HCT116 (cell line): ENCODE data around the gene ZNF775. TPM values are rescaled to one million over a fixed set of nuclear protein-coding genes. Genes with fewer than 3 reads are reported as not detected.

ENCODE experiments used
- ATAC-seq: fragments of 200-7000 bp; cut with Tn5 transposase; 2 replicates; pipeline ENCODE4 v1.9.1; 2020; ENCODE audit warnings: mild to moderate bottlenecking, moderate library complexity
- BruUV-seq: library from RNA; stranded (reverse); fragments of 400-500 nt; replicated peaks from 2 replicates; lab custom pipeline; 2021; lab: Mats Ljungman, UMichigan
- CTCF ChIA-PET: fragments of 300-600 bp; sonication (Branson Sonifier 250); formaldehyde crosslinking; loops from one replicate; lab custom pipeline; 2021; ENCODE audit warnings: antibody characterized with exemption; lab: Charles Lee
- POLR2A ChIA-PET: fragments of 300-600, 350-600 bp; sonication (Branson Sonifier 250); formaldehyde crosslinking; loops from one replicate; lab custom pipeline; 2021; ENCODE audit warnings: antibody characterized with exemption; lab: Charles Lee
- RAD21 ChIA-PET, 2 experiments: fragments of 300-600 bp; sonication (Branson Sonifier 250); formaldehyde crosslinking; loops; one replicate each; lab custom pipeline; 2023; ENCODE audit warnings: low total read pairs in 2 of 2; ENCODE audit not compliant: uncharacterized antibody in 2 of 2, unreplicated experiment in 2 of 2, low non-redundant PET in 1 of 2; lab: Charles Lee
- DNase-seq: peaks from one replicate; pipeline ENCODE4 v3.0.0-alpha.2; 2010; ENCODE audit warnings: low read depth, low spot score
- H2AFZ ChIP-seq: fragments of 200-600 bp; shearing (Covaris generic), sonication (generic); 2 replicates; pipeline ENCODE4 v1.6.1; 2017; ENCODE audit warnings: low read depth, mixed run types, mixed read lengths, antibody characterized with exemption, low read length; ENCODE audit not compliant: poor library complexity, severe bottlenecking
- H3K27ac ChIP-seq: 2 replicates; pipeline ENCODE4 v1.5.1; 2012; ENCODE audit warnings: low read depth, low read length
- H3K27me3 ChIP-seq: fragments of 200-600 bp; sonication (generic); 2 replicates; pipeline ENCODE4 v1.6.1; 2016; ENCODE audit warnings: mixed run types, low read length, mixed read lengths; ENCODE audit not compliant: insufficient read depth
- H3K36me3 ChIP-seq, 2 experiments: fragments of 200-500 bp in 1 of 2; fragments of 200-600 bp in 1 of 2; sonication (Bioruptor generic) in 1 of 2; sonication (generic) in 1 of 2; 2 replicates each; pipeline versions ENCODE4 v1.5.1 to v1.6.1; 2014 to 2016; ENCODE audit warnings: low read length in 2 of 2, inconsistent platforms in 1 of 2, mixed read lengths in 1 of 2, mixed run types in 1 of 2; ENCODE audit not compliant: insufficient read depth in 2 of 2, control insufficient read depth in 1 of 2
- H3K4me1 ChIP-seq, 2 experiments: fragments of 200-600 bp in 1 of 2; sonication (generic) in 1 of 2; 2 replicates each; pipeline versions ENCODE4 v1.5.1 to v1.6.1; 2012 to 2017; ENCODE audit warnings: low read length in 2 of 2, inconsistent platforms in 1 of 2, mild to moderate bottlenecking in 1 of 2, mixed read lengths in 1 of 2, mixed run types in 1 of 2, moderate library complexity in 1 of 2; ENCODE audit not compliant: insufficient read depth in 2 of 2, control insufficient read depth in 1 of 2
- H3K4me2 ChIP-seq: fragments of 200-600 bp; sonication (generic); 2 replicates; pipeline ENCODE4 v1.6.1; 2017; ENCODE audit warnings: mixed run types, low read length, mixed read lengths
- H3K4me3 ChIP-seq, 2 experiments: fragments of 200-600 bp in 1 of 2; sonication (generic) in 1 of 2; replicated peaks in 1 of 2; 2 replicates each; pipeline ENCODE4 v1.5.1; 2011 to 2016; ENCODE audit warnings: low read length in 2 of 2, control low read depth in 1 of 2, low read depth in 1 of 2, mild to moderate bottlenecking in 1 of 2, mixed read lengths in 1 of 2, mixed run types in 1 of 2
- H3K79me2 ChIP-seq: fragments of 200-600 bp; sonication (generic); 2 replicates; pipeline ENCODE4 v1.6.1; 2017; ENCODE audit warnings: mild to moderate bottlenecking, mixed run types, low read length, moderate library complexity, mixed read lengths; ENCODE audit not compliant: insufficient read depth
- H3K9ac ChIP-seq: fragments of 200-600 bp; sonication (generic); 2 replicates; pipeline ENCODE4 v1.6.1; 2016; ENCODE audit warnings: low read length, mixed read lengths
- H3K9me2 ChIP-seq: fragments of 200-600 bp; sonication (generic), shearing (Covaris generic); 2 replicates; pipeline ENCODE4 v1.6.1; 2017; ENCODE audit warnings: mixed run types, mild to moderate bottlenecking, moderate library complexity; ENCODE audit not compliant: insufficient read depth
- H3K9me3 ChIP-seq, 2 experiments: fragments of 200-500 bp in 1 of 2; fragments of 200-600 bp in 1 of 2; sonication (Bioruptor generic) in 1 of 2; sonication (generic) in 1 of 2; 2 replicates each; pipeline ENCODE4 v1.6.1; 2014 to 2017; ENCODE audit warnings: low read length in 2 of 2, mixed read lengths in 2 of 2, inconsistent platforms in 1 of 2, low read depth in 1 of 2, mild to moderate bottlenecking in 1 of 2, mixed run types in 1 of 2, moderate library complexity in 1 of 2; ENCODE audit not compliant: control insufficient read depth in 1 of 2, insufficient read depth in 1 of 2
- H4K20me1 ChIP-seq: fragments of 200-600 bp; sonication (generic), shearing (Covaris generic); 2 replicates; pipeline ENCODE4 v1.6.1; 2017; ENCODE audit warnings: mixed run types, mild to moderate bottlenecking, moderate library complexity; ENCODE audit not compliant: insufficient read depth
- CEBPB ChIP-seq: IDR thresholded peaks from 2 replicates; pipeline ENCODE4 v1.6.1; 2012; ENCODE audit warnings: low read depth
- CTCF ChIP-seq, 3 experiments: fragments of 200-600 bp in 1 of 3; sonication (generic) in 1 of 3; IDR thresholded peaks in 2 of 3; conservative IDR thresholded peaks in 1 of 3; 2 replicates each; pipeline ENCODE4 v1.5.1; 2012 to 2017; ENCODE audit warnings: low read depth in 2 of 3, low read length in 2 of 3, antibody characterized with exemption in 1 of 3, borderline replicate concordance in 1 of 3, control low read depth in 1 of 3, mild to moderate bottlenecking in 1 of 3, mixed read lengths in 1 of 3, mixed run types in 1 of 3, moderate library complexity in 1 of 3; ENCODE audit not compliant: insufficient read depth in 1 of 3
- EGR1 ChIP-seq: IDR thresholded peaks from 2 replicates; pipeline ENCODE4 v1.6.1; 2012; ENCODE audit warnings: low read depth
- ELF1 ChIP-seq: IDR thresholded peaks from 2 replicates; pipeline ENCODE4 v1.6.1; 2012; ENCODE audit warnings: low read depth, borderline replicate concordance
- EZH2phosphoT487 ChIP-seq: fragments of 200-600 bp; IDR thresholded peaks from 2 replicates; pipeline ENCODE4 v1.6.1; 2018; ENCODE audit warnings: antibody characterized with exemption, borderline replicate concordance
- JUND ChIP-seq: IDR thresholded peaks from 2 replicates; pipeline ENCODE4 v1.6.1; 2012
- REST ChIP-seq: IDR thresholded peaks from 2 replicates; pipeline ENCODE4 v1.6.1; 2012; ENCODE audit warnings: low read depth
- SIN3A ChIP-seq: IDR thresholded peaks from 2 replicates; pipeline ENCODE4 v1.6.1; 2012; ENCODE audit warnings: low read depth
- SRF ChIP-seq: IDR thresholded peaks from 2 replicates; pipeline ENCODE4 v1.6.1; 2012; ENCODE audit warnings: low read depth
- TCF7L2 ChIP-seq: IDR thresholded peaks from 2 replicates; pipeline ENCODE4 v1.7.0; 2011; ENCODE audit warnings: borderline replicate concordance, inconsistent platforms; ENCODE audit not compliant: insufficient read depth, insufficient read length; ENCODE audit errors: extremely low read depth
- intact Hi-C: fragments of 100-400 bp; cut with micrococcal nuclease; formaldehyde crosslinking; loops from 2 replicates; pipeline ENCODE4 v1.10.0; 2022
- total RNA-seq: library from RNA; stranded (reverse); gene quantifications from one replicate; pipeline ENCODE4 v1.2.1, GENCODE V29; 2021; ENCODE audit not compliant: unreplicated experiment

Gene ZNF775
- total RNA-seq, 1 experiment from 2014 or later = 4.5 TPM

- no peaks in the 10 kb centered on the region for H3K9me2 ChIP-seq
- no peak for ATAC-seq
- RAD21 ChIA-PET = no interaction called here
- no peaks in the 10 kb centered on the region for H3K4me1 ChIP-seq
- H3K27ac ChIP-seq = no peak overlapping the region
- POLR2A ChIA-PET = no interaction called here
- H3K27me3 ChIP-seq = no peaks in the 10 kb centered on the region
- H3K4me3 ChIP-seq = no peak overlapping the region
- CTCF ChIA-PET = no interaction called here
- TF ChIP-seq SRF (no peak), CTCF (IDR thresholded peaks at IDR 0.05 in 2 of 3, conservative IDR thresholded peaks at IDR 0.05 in 1 of 3; ENCODE audit: borderline replicate concordance in 1 of 3, insufficient read depth in 1 of 3, low read depth in 2 of 3, low read length in 2 of 3) (no peak), EGR1 (no peak), CEBPB (no peak), ELF1 (no peak)
- BruUV-seq = no TSS peak
- H3K79me2 ChIP-seq = no peaks in the 10 kb centered on the region
- no peaks in the 10 kb centered on the region for H3K36me3 ChIP-seq
- no peak overlapping the region for H3K4me2 ChIP-seq
- no peaks in the 10 kb centered on the region for H4K20me1 ChIP-seq
- intact Hi-C loops = no loop called here
- H3K9me3 ChIP-seq = no peaks in the 10 kb centered on the region
- no peak for DNase-seq
- no peak overlapping the region for H2AFZ ChIP-seq
- H3K9ac ChIP-seq = no peak overlapping the region
These were observed 42.4 kb upstream of the ZNF775 start for GRCh38 chr7:150336746-150337145.

- Histone ChIP-seq H3K27me3 (no peaks in the 10 kb centered on the region), H3K9ac (no peak overlapping the region), H3K4me1 (no peaks in the 10 kb centered on the region), H3K4me2 (no peak overlapping the region), H3K36me3 (no peaks in the 10 kb centered on the region), H3K27ac (no peak overlapping the region), H2AFZ (no peak overlapping the region), H4K20me1 (no peaks in the 10 kb centered on the region), H3K79me2 (no peaks in the 10 kb centered on the region), H3K9me2 (no peaks in the 10 kb centered on the region), H3K9me3 (no peaks in the 10 kb centered on the region), H3K4me3 (no peak overlapping the region)
- intact Hi-C loops = no loop called here
- no peak for ATAC-seq
- ChIA-PET CTCF (no interaction called here), RAD21 (no interaction called here), POLR2A (no interaction called here)
- DNase-seq = no peak
- no TSS peak for BruUV-seq
- TF ChIP-seq SIN3A (no peak), TCF7L2 (no peak), SRF (no peak), JUND (no peak), ELF1 (no peak), EZH2phosphoT487 (no peak), CEBPB (no peak), REST (no peak), CTCF (IDR thresholded peaks at IDR 0.05 in 2 of 3, conservative IDR thresholded peaks at IDR 0.05 in 1 of 3; ENCODE audit: borderline replicate concordance in 1 of 3, insufficient read depth in 1 of 3, low read depth in 2 of 3, low read length in 2 of 3) (no peak)
These were observed 42.0 kb upstream of the ZNF775 start for GRCh38 chr7:150337179-150337578.
